GM06990 (cell line): Measurements from ENCODE around the gene ACIN1.

Experiments used
- DNase-seq: peaks from one replicate; pipeline ENCODE4 v3.0.0-alpha.2; 2011; ENCODE audit not compliant: insufficient read length; ENCODE audit errors: extremely low read depth
- H3K27me3 ChIP-seq: replicated peaks from 2 replicates; pipeline ENCODE4 v1.6.0; 2011; ENCODE audit warnings: low read length; ENCODE audit not compliant: control insufficient read depth, insufficient read depth
- H3K36me3 ChIP-seq: 2 replicates; pipeline ENCODE4 v1.5.1; 2011; ENCODE audit warnings: low read length; ENCODE audit not compliant: control insufficient read depth, insufficient read depth
- H3K4me3 ChIP-seq: replicated peaks from 2 replicates; pipeline ENCODE4 v1.5.1; 2011; ENCODE audit warnings: low read depth, mild to moderate bottlenecking, control low read depth, low read length
- CTCF ChIP-seq: IDR thresholded peaks from 2 replicates; pipeline ENCODE4 v1.5.1; 2011; ENCODE audit warnings: low read length, control low read depth, mild to moderate bottlenecking, inconsistent platforms; ENCODE audit not compliant: insufficient read depth, poor library complexity, severe bottlenecking

The ACIN1 gene

DNA sequence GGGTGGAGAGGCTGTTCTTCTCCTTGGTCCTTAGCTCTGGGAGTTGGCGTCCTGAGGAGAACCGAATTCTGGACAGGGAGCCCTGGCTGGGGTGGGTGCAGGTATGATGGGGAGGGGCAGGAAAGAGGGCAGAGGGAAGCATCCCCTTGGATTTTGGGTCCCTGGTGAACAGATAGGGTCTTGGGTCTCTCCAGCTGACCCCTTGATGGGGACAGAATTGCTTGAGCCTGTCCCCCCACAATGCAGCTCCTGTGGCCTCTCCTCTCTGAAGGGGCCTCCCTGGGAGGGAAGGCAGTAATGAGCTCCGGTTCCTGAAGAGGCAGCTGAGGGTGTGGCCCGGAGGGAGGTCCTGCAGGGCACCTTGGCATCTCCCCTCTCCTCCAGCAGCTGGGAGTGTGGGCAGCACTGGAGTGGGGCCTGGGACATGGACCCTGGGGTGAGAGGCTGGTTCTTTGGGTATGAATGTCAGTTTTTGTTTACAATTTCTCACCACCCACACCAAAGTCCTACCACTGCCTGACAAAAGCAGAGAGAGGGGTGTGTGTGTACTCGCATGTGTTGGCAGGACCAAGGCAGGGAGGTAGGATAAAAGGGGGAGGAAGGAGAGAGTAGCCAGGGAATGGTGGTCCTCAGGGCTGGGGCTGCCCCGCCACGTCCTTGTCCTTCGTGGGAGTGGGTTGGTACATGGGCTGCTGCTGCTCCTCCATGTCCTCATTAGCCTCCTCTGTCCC lies 31.8 kb upstream of the ACIN1 start:
- no peak for DNase-seq
- H3K27me3 ChIP-seq = no peaks in the 10 kb centered on the region; the same call in 1 of the 2 replicates
- TF ChIP-seq CTCF = no peak
- no peak overlapping the region for H3K4me3 ChIP-seq
- H3K36me3 ChIP-seq = no peaks in the 10 kb centered on the region

- no peak overlapping the region for H3K4me3 ChIP-seq
- H3K36me3 ChIP-seq = no peaks in the 10 kb centered on the region
- TF ChIP-seq CTCF = no peak
- H3K27me3 ChIP-seq = no peaks in the 10 kb centered on the region; the same call in 1 of the 2 replicates
- DNase-seq = no peak
Measured at GRCh38 chr14:23125933-23126524, 31.1 kb upstream of the ACIN1 start.

- DNase-seq = no peak
- TF ChIP-seq CTCF = no peak
- Histone ChIP-seq H3K36me3 (no peaks in the 10 kb centered on the region), H3K27me3 (no peaks in the 10 kb centered on the region; the same call in 1 of the 2 replicates), H3K4me3 (no peak overlapping the region)
Measured at GRCh38 chr14:23125011-23125410, 30.1 kb upstream of the ACIN1 start.

DNA sequence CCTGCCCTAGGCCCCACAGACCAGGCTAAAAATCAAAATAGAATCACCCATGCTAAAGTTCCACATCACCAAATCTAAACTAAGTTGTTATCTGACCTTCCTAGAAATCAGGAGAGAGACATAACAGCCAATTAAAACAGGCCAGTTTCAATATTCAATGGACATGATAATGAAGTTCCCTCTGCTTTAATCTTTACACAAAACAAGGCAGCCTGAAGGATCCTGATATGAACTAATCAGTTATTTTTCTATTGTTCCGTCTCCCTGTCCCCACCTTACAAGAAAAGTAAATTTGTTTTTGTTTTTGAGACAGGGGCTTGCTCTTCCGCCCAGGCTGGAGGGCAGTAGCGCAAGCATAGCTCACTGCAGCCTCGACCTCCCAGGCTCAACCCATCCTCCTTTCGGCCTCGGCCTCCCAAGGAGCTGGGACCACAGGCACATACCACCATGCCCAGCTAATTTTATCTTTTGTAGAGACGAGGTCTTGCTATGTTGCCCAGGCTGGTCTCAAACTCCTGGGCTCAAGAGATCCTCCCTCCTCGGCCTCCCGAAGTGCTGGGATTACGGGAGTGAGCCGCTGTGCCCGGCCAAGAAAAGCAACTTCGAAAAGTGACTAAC lies 29.5 kb upstream of the ACIN1 start:
- DNase-seq = no peak
- H3K27me3 ChIP-seq = no peaks in the 10 kb centered on the region; the same call in 1 of the 2 replicates
- no peak for TF ChIP-seq CTCF
- H3K36me3 ChIP-seq = no peaks in the 10 kb centered on the region
- H3K4me3 ChIP-seq = no peak overlapping the region

- TF ChIP-seq CTCF = no peak
- Histone ChIP-seq H3K36me3 (no peaks in the 10 kb centered on the region), H3K27me3 (no peaks in the 10 kb centered on the region; the same call in 1 of the 2 replicates), H3K4me3 (no peak overlapping the region)
- DNase-seq = no peak
Measured at GRCh38 chr14:23123419-23123818, 28.5 kb upstream of the ACIN1 start.
